Measurements from ENCODE around the gene PBXIP1.

- TF ChIP-seq EZH2 (IDR thresholded peaks at IDR 0.05; ENCODE audit: insufficient read depth, poor library complexity, severe bottlenecking) (no peak), EZH2phosphoT487 (IDR thresholded peaks at IDR 0.05; ENCODE audit: insufficient read depth, low read depth) (no peak)
Observed at GRCh38 chr1:155003227-155003765, 47.4 kb upstream of the PBXIP1 start.

Measured in GM23248 (cell line).